Measurements from ENCODE around the gene ALKBH3.

GRCh38 chr11:43947003-43947500, 66.4 kb downstream of the ALKBH3 start:
- TF ChIP-seq RBM22 (optimal IDR thresholded peaks at IDR 0.05; ENCODE audit: low read length) = no peak
- TF ChIP-seq, protein P1, sequence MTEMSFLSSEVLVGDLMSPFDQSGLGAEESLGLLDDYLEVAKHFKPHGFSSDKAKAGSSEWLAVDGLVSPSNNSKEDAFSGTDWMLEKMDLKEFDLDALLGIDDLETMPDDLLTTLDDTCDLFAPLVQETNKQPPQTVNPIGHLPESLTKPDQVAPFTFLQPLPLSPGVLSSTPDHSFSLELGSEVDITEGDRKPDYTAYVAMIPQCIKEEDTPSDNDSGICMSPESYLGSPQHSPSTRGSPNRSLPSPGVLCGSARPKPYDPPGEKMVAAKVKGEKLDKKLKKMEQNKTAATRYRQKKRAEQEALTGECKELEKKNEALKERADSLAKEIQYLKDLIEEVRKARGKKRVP (CRISPR knock-in tag; IDR thresholded peaks at IDR 0.05) = no peak
- TF ChIP-seq, protein P2, sequence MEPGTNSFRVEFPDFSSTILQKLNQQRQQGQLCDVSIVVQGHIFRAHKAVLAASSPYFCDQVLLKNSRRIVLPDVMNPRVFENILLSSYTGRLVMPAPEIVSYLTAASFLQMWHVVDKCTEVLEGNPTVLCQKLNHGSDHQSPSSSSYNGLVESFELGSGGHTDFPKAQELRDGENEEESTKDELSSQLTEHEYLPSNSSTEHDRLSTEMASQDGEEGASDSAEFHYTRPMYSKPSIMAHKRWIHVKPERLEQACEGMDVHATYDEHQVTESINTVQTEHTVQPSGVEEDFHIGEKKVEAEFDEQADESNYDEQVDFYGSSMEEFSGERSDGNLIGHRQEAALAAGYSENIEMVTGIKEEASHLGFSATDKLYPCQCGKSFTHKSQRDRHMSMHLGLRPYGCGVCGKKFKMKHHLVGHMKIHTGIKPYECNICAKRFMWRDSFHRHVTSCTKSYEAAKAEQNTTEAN (CRISPR knock-in tag; conservative IDR thresholded peaks at IDR 0.05) = no peak
